Liver (tissue), 9 donors: Measurements from ENCODE around the gene RAMP3. TPM values are rescaled to one million over a fixed set of nuclear protein-coding genes. Genes with fewer than 3 reads are reported as not detected.

Experiments
- DNase-seq: peaks from one replicate; pipeline ENCODE4 v3.0.0-alpha.2; 2017; ENCODE audit warnings: low spot score
- H3K27ac ChIP-seq, 2 donors: one replicate each; pipeline ENCODE4 v1.7.0; 2013; ENCODE audit warnings: inconsistent platforms in 2 of 2, low read length in 2 of 2, control low read depth in 1 of 2, low read depth in 1 of 2, mild to moderate bottlenecking in 1 of 2
- H3K27me3 ChIP-seq, 4 donors: one replicate each; pipeline versions ENCODE4 v1.6.1 to v1.7.0; 2013; ENCODE audit warnings: low read length in 3 of 4, inconsistent platforms in 1 of 4, mild to moderate bottlenecking in 1 of 4, moderate library complexity in 1 of 4; ENCODE audit not compliant: control insufficient read depth in 4 of 4, insufficient read depth in 4 of 4
- H3K36me3 ChIP-seq, 4 donors: one replicate each; pipeline versions ENCODE4 v1.6.1 to v1.7.0; 2013; ENCODE audit warnings: low read length in 3 of 4, mild to moderate bottlenecking in 3 of 4, low read depth in 1 of 4, moderate library complexity in 1 of 4; ENCODE audit not compliant: control insufficient read depth in 4 of 4, insufficient read depth in 3 of 4
- H3K4me1 ChIP-seq, 4 donors: one replicate each; pipeline versions ENCODE4 v1.6.1 to v1.7.0; 2013; ENCODE audit warnings: low read length in 3 of 4, mild to moderate bottlenecking in 3 of 4, moderate library complexity in 1 of 4; ENCODE audit not compliant: control insufficient read depth in 4 of 4, insufficient read depth in 4 of 4
- H3K4me3 ChIP-seq, 3 donors: one replicate each; pipeline versions ENCODE4 v1.6.1 to v1.7.0; 2013; ENCODE audit warnings: low read length in 3 of 3, control low read depth in 1 of 3, low read depth in 1 of 3, mild to moderate bottlenecking in 1 of 3
- H3K9ac ChIP-seq, 2 donors: one replicate each; pipeline ENCODE4 v1.7.0; 2013; ENCODE audit warnings: low read length in 2 of 2, mild to moderate bottlenecking in 2 of 2, moderate library complexity in 2 of 2, control low read depth in 1 of 2, low read depth in 1 of 2
- H3K9me3 ChIP-seq, 4 donors: one replicate each; pipeline versions ENCODE4 v1.6.1 to v1.7.0; 2013; ENCODE audit warnings: low read length in 3 of 4; ENCODE audit not compliant: control insufficient read depth in 4 of 4
- ATF3 ChIP-seq: IDR thresholded peaks from 2 replicates; pipeline ENCODE4 v1.6.1; 2016; ENCODE audit warnings: antibody characterized with exemption
- CTCF ChIP-seq: fragments of 150-350 bp; IDR thresholded peaks from 2 replicates; pipeline ENCODE4 v1.5.1; 2017; ENCODE audit warnings: improper control_type of control experiment, low read depth, low read length; ENCODE audit not compliant: missing input control
- EGR1 ChIP-seq, 2 donors: IDR thresholded peaks; 2 replicates each; pipeline ENCODE4 v1.6.1; 2016 to 2018; ENCODE audit warnings: antibody characterized with exemption in 2 of 2, low read depth in 2 of 2
- FOXA1 ChIP-seq: IDR thresholded peaks from 2 replicates; pipeline ENCODE4 v1.6.1; 2016; ENCODE audit warnings: antibody characterized with exemption
- FOXA2 ChIP-seq: IDR thresholded peaks from 2 replicates; pipeline ENCODE4 v1.6.1; 2016; ENCODE audit warnings: antibody characterized with exemption
- GABPA ChIP-seq, 2 donors: IDR thresholded peaks in 1 of 2; conservative IDR thresholded peaks in 1 of 2; 2 replicates each; pipeline ENCODE4 v1.6.1; 2016; ENCODE audit warnings: antibody characterized with exemption in 2 of 2, mild to moderate bottlenecking in 1 of 2, moderate library complexity in 1 of 2
- HNF4A ChIP-seq, 2 donors: conservative IDR thresholded peaks; 2 replicates each; pipeline ENCODE4 v1.6.1; 2016; ENCODE audit warnings: antibody characterized with exemption in 2 of 2, mild to moderate bottlenecking in 2 of 2
- HNF4G ChIP-seq: IDR thresholded peaks from 2 replicates; pipeline ENCODE4 v1.6.1; 2016; ENCODE audit warnings: antibody characterized with exemption
- JUND ChIP-seq, 2 donors: IDR thresholded peaks; 2 replicates each; pipeline ENCODE4 v1.6.1; 2016; ENCODE audit warnings: antibody characterized with exemption in 2 of 2
- MAX ChIP-seq: IDR thresholded peaks from 2 replicates; pipeline ENCODE4 v1.6.1; 2016; ENCODE audit warnings: antibody characterized with exemption
- NR2F2 ChIP-seq: IDR thresholded peaks from 2 replicates; pipeline ENCODE4 v1.6.1; 2016; ENCODE audit warnings: antibody characterized with exemption
- RAD21 ChIP-seq, 2 donors: IDR thresholded peaks; 2 replicates each; pipeline ENCODE4 v1.6.1; 2016; ENCODE audit warnings: antibody characterized with exemption in 2 of 2, mild to moderate bottlenecking in 2 of 2
- REST ChIP-seq: IDR thresholded peaks from 2 replicates; pipeline ENCODE4 v1.6.1; 2016; ENCODE audit warnings: antibody characterized with exemption, mild to moderate bottlenecking
- RXRA ChIP-seq, 2 donors: IDR thresholded peaks; 2 replicates each; pipeline ENCODE4 v1.6.1; 2017 to 2018; ENCODE audit warnings: antibody characterized with exemption in 2 of 2, mild to moderate bottlenecking in 1 of 2
- SP1 ChIP-seq: IDR thresholded peaks from 2 replicates; pipeline ENCODE4 v1.6.1; 2018; ENCODE audit warnings: antibody characterized with exemption, mild to moderate bottlenecking
- TAF1 ChIP-seq: conservative IDR thresholded peaks from 2 replicates; pipeline ENCODE4 v1.6.1; 2016; ENCODE audit warnings: antibody characterized with exemption, mild to moderate bottlenecking
- YY1 ChIP-seq: IDR thresholded peaks from 2 replicates; pipeline ENCODE4 v1.6.1; 2016; ENCODE audit warnings: antibody characterized with exemption, mild to moderate bottlenecking
- ZBTB33 ChIP-seq: IDR thresholded peaks from 2 replicates; pipeline ENCODE4 v1.6.1; 2016; ENCODE audit warnings: antibody characterized with exemption
- WGBS: extraction: QIAGEN DNeasy Blood & Tissue Kit; methylation state at CpG from one replicate; pipeline ENCODE4 v1.1.7; 2013; 5-methylcytosine and 5-hydroxymethylcytosine counted together
- polyA plus RNA-seq, 2 donors: library from polyadenylated mRNA; stranded (reverse) in 1 of 2; unstranded in 1 of 2; fragments of 200-250 nt in 1 of 2; fragments of >200 nt in 1 of 2; fragmentation: Nextera tagmentation in 1 of 2; extraction: Ambion mirVana in 1 of 2; gene quantifications; one replicate each; pipeline versions ENCODE4 v1.2.1 to v1.2.3, GENCODE V29; 2013 to 2015
- total RNA-seq, 2 donors: library from RNA; depleted of rRNA; stranded (reverse); fragments of >200 nt; gene quantifications; one replicate each; pipeline ENCODE4 v1.2.3, GENCODE V29; 2014
- donor health status: healthy.
- donor health status: healthy.
- donor health status: healthy.
- donor health status: healthy.
- donor health status: healthy.

The RAMP3 gene
- total and polyA plus RNA-seq, 4 donors, result 2.3 to 30.0 (median 22.2) TPM

- TF ChIP-seq REST, result no peak
- no peak for TF ChIP-seq TAF1
- no peak for TF ChIP-seq HNF4G
- TF ChIP-seq GABPA (IDR thresholded peaks at IDR 0.05 in 1 of 2, conservative IDR thresholded peaks at IDR 0.05 in 1 of 2), result no peak
- no peak for TF ChIP-seq EGR1 (IDR thresholded peaks at IDR 0.05; ENCODE audit: low read depth in 2 of 2)
- no peak for TF ChIP-seq SP1
Observed at GRCh38 chr7:45171946-45172345, 14.4 kb downstream of the RAMP3 start (continued).

- DNase-seq, result no peak
- H3K4me1 ChIP-seq, result no peaks in the 10 kb centered on the region
- H3K4me3 ChIP-seq, result no peak overlapping the region
- H3K9me3 ChIP-seq, result no peaks in the 10 kb centered on the region
- no peaks in the 10 kb centered on the region for H3K36me3 ChIP-seq
- WGBS, result 81% methylated on average over 6 of the region's 6 CpGs
- no peaks in the 10 kb centered on the region for H3K27me3 ChIP-seq
- no peak overlapping the region for H3K27ac ChIP-seq
- TF ChIP-seq NR2F2 (no peak), FOXA2 (no peak), HNF4A (conservative IDR thresholded peaks at IDR 0.05) (no peak), ZBTB33 (no peak), RXRA (IDR thresholded peaks at IDR 0.05) (no peak), FOXA1 (no peak), RAD21 (IDR thresholded peaks at IDR 0.05) (no peak), ATF3 (no peak), JUND (IDR thresholded peaks at IDR 0.05) (no peak), SP1 (no peak), GABPA (IDR thresholded peaks at IDR 0.05 in 1 of 2, conservative IDR thresholded peaks at IDR 0.05 in 1 of 2) (no peak), CTCF (no peak), HNF4G (no peak), REST (no peak), TAF1 (no peak), YY1 (no peak), EGR1 (IDR thresholded peaks at IDR 0.05; ENCODE audit: low read depth in 2 of 2) (no peak), MAX (no peak)
- no peak overlapping the region for H3K9ac ChIP-seq
Observed at GRCh38 chr7:45173596-45174327, 16.2 kb downstream of the RAMP3 start.
